Endothelial cell of umbilical vein (primary cell): ENCODE results near the gene PRRC2B. TPM values are rescaled to one million over a fixed set of nuclear protein-coding genes. Genes with fewer than 3 reads are reported as not detected.

Experiments used
- BruUV-seq: library from RNA; stranded (reverse); fragments of 400-500 nt; replicated peaks from 2 replicates; lab custom pipeline; 2021; lab: Mats Ljungman, UMichigan
- CTCF ChIA-PET: fragments of 300-600, 350-600 bp; sonication (Branson Sonifier 250); formaldehyde crosslinking; loops from one replicate; lab custom pipeline; 2021; ENCODE audit warnings: antibody characterized with exemption, inconsistent platforms; lab: Charles Lee
- POLR2A ChIA-PET: fragments of 300-600, 350-600 bp; sonication (Branson Sonifier 250); formaldehyde crosslinking; loops from one replicate; lab custom pipeline; 2021; ENCODE audit warnings: antibody characterized with exemption, inconsistent platforms; lab: Charles Lee
- DNase-seq: peaks from one replicate; pipeline ENCODE4 v3.0.0-alpha.2; 2011; ENCODE audit warnings: low read depth, low spot score
- FAIRE-seq: peaks from 2 replicates; lab custom pipeline; 2011; peaks lifted over from hg19 to GRCh38; lab: Jason Lieb, UNC
- H2AFZ ChIP-seq: 2 replicates; pipeline ENCODE4 v1.6.0; 2012; ENCODE audit warnings: low read depth, low read length, control low read depth, inconsistent platforms
- H3K27ac ChIP-seq: 2 replicates; pipeline ENCODE4 v1.5.1; 2011; ENCODE audit warnings: low read depth, mild to moderate bottlenecking, control low read depth, low read length, moderate library complexity; ENCODE audit not compliant: insufficient read depth
- H3K27me3 ChIP-seq, 2 experiments: 2 replicates each; pipeline versions ENCODE4 v1.6.0 to v1.6.1; 2011; ENCODE audit warnings: low read length in 2 of 2, mixed read lengths in 1 of 2; ENCODE audit not compliant: control insufficient read depth in 2 of 2, insufficient read depth in 2 of 2
- H3K36me3 ChIP-seq, 2 experiments: 2 replicates in 1 of 2; 3 replicates in 1 of 2; pipeline ENCODE4 v1.5.1; 2011; ENCODE audit warnings: low read length in 2 of 2, mild to moderate bottlenecking in 1 of 2, moderate library complexity in 1 of 2; ENCODE audit not compliant: control insufficient read depth in 2 of 2, insufficient read depth in 2 of 2; ENCODE audit errors: extremely low read depth in 1 of 2
- H3K4me1 ChIP-seq: 3 replicates; pipeline ENCODE4 v1.5.1; 2011; ENCODE audit warnings: mild to moderate bottlenecking, low read length; ENCODE audit not compliant: control insufficient read depth, insufficient read depth; ENCODE audit errors: extremely low read depth
- H3K4me2 ChIP-seq: 2 replicates; pipeline ENCODE4 v1.6.1; 2011; ENCODE audit warnings: low read length, control low read depth, mixed read lengths; ENCODE audit not compliant: insufficient read depth
- H3K4me3 ChIP-seq, 3 experiments: fragments of 200-600 bp in 1 of 3; sonication (generic), shearing (Covaris generic) in 1 of 3; replicated peaks in 1 of 3; 2 replicates each; pipeline ENCODE4 v1.5.1; 2011 to 2016; ENCODE audit warnings: control low read depth in 3 of 3, low read length in 3 of 3, mild to moderate bottlenecking in 2 of 3, inconsistent platforms in 1 of 3, low read depth in 1 of 3, moderate library complexity in 1 of 3; ENCODE audit not compliant: insufficient read depth in 1 of 3
- H3K79me2 ChIP-seq: 2 replicates; pipeline ENCODE4 v1.6.0; 2012; ENCODE audit warnings: low read length, inconsistent platforms; ENCODE audit not compliant: control insufficient read depth, insufficient read depth
- H3K9ac ChIP-seq: replicated peaks from 2 replicates; pipeline ENCODE3; 2011; ENCODE audit warnings: low read length, control low read depth; ENCODE audit not compliant: insufficient read depth; ENCODE audit errors: extremely low read depth
- H3K9me1 ChIP-seq: replicated peaks from 3 replicates; pipeline ENCODE4 v1.6.0; 2011; ENCODE audit warnings: mild to moderate bottlenecking, low read length; ENCODE audit not compliant: control insufficient read depth, insufficient read depth; ENCODE audit errors: extremely low read depth
- H3K9me3 ChIP-seq: replicated peaks from 2 replicates; pipeline ENCODE4 v1.5.1; 2012; ENCODE audit warnings: low read length, inconsistent platforms; ENCODE audit not compliant: control insufficient read depth, insufficient read depth
- H4K20me1 ChIP-seq: replicated peaks from 2 replicates; pipeline ENCODE3; 2011; ENCODE audit warnings: mild to moderate bottlenecking, low read length; ENCODE audit not compliant: control insufficient read depth, insufficient read depth; ENCODE audit errors: extremely low read depth
- CTCF ChIP-seq, 2 donors: IDR thresholded peaks; 1 replicate in 1 of 2; 2 replicates in 1 of 2; pipeline ENCODE4 v1.5.1; 2011; ENCODE audit warnings: low read length in 2 of 2, mild to moderate bottlenecking in 2 of 2, moderate library complexity in 2 of 2, control low read depth in 1 of 2, inconsistent platforms in 1 of 2, low read depth in 1 of 2; ENCODE audit not compliant: insufficient read depth in 1 of 2; ENCODE audit errors: extremely low read depth in 1 of 2
- EZH2 ChIP-seq: IDR thresholded peaks from 2 replicates; pipeline ENCODE4 v1.6.1; 2012; ENCODE audit warnings: borderline replicate concordance, low read depth, mild to moderate bottlenecking, moderate library complexity, low read length, inconsistent platforms; ENCODE audit not compliant: severe bottlenecking
- JUN ChIP-seq: IDR thresholded peaks from 2 replicates; pipeline ENCODE4 v1.6.1; 2011; ENCODE audit warnings: borderline replicate concordance, low read depth; ENCODE audit not compliant: insufficient read length, insufficient read depth
- MAX ChIP-seq: IDR thresholded peaks from 2 replicates; pipeline ENCODE4 v1.6.1; 2011; ENCODE audit not compliant: insufficient read depth, insufficient read length
- MYC ChIP-seq: IDR thresholded peaks from one replicate; pipeline ENCODE4 v1.6.1; 2011; ENCODE audit warnings: mild to moderate bottlenecking, low read depth, low read length
- POLR2A ChIP-seq: IDR thresholded peaks from 2 replicates; pipeline ENCODE4 v1.6.1; 2012; ENCODE audit warnings: low read depth, mild to moderate bottlenecking, control low read depth, low read length
- POLR2AphosphoS5 ChIP-seq: IDR thresholded peaks from 2 replicates; pipeline ENCODE4 v1.6.1; 2012; ENCODE audit warnings: low read depth, mild to moderate bottlenecking, control low read depth, low read length, moderate library complexity; ENCODE audit not compliant: insufficient read depth
- dilution Hi-C: fragments of 300-500 bp; cut with MboI; formaldehyde crosslinking; loops from one replicate; pipeline ENCODE4 v1.15.0; 2019; ENCODE audit warnings: low sequenced_read_pairs; ENCODE audit not compliant: extremely low pct_ligation_motif_present
- intact Hi-C: fragments of 100-400 bp; cut with micrococcal nuclease; formaldehyde crosslinking; loops from one replicate; pipeline ENCODE4 v1.10.0; 2022
- polyA plus RNA-seq, 4 experiments: library from polyadenylated mRNA; depleted of rRNA in 3 of 4; stranded (reverse) in 3 of 4; unstranded in 1 of 4; fragments of >200 nt; gene quantifications; 2 replicates each; pipeline versions ENCODE4 v1.2.1 to v1.2.3, GENCODE V29; 2011 to 2012; ENCODE audit warnings: missing spikeins in 1 of 4
- total RNA-seq: library from RNA; stranded (reverse); gene quantifications from 2 replicates; pipeline ENCODE4 v1.2.3, GENCODE V29; 2021

Gene PRRC2B
- total and polyA plus RNA-seq, 2 donors (not counting 3 experiments of a cell fraction or from before 2014, with no cell fraction given): 35.6 to 256 TPM

- Histone ChIP-seq H3K4me3 (no peak overlapping the region), H3K9ac (no peak overlapping the region), H3K79me2 (no peaks in the 10 kb centered on the region), H4K20me1 (no peaks in the 10 kb centered on the region), H3K9me1 (no peaks in the 10 kb centered on the region), H3K27ac (no peak overlapping the region), H3K9me3 (no peaks in the 10 kb centered on the region), H2AFZ (no peak overlapping the region), H3K4me2 (no peak overlapping the region), H3K4me1 (no peaks in the 10 kb centered on the region), H3K36me3 (no peaks in the 10 kb centered on the region), H3K27me3 (no peaks in the 10 kb centered on the region)
- ChIA-PET CTCF (no interaction called here), POLR2A (interaction anchor here (0.7 kb wide), 1 partner anchor 136 kb away, joined by 9 read pairs; no protein-coding TSS in a partner anchor)
- FAIRE-seq (no peak), DNase-seq (no peak)
- TF ChIP-seq POLR2A (no peak), EZH2 (no peak)
- intact Hi-C loops: no loop called here
- dilution Hi-C loops: no loop called here
- BruUV-seq: no TSS peak
These were observed 6.5 kb upstream of the PRRC2B start for GRCh38 chr9:131387394-131387793.

GRCh38 chr9:131391020-131391419 is 2.9 kb upstream of the PRRC2B start:
- Histone ChIP-seq H3K27ac (no peak overlapping the region), H2AFZ (no peak overlapping the region), H3K9me1 (no peaks in the 10 kb centered on the region), H3K4me1 (peaks cover 13% of the 10 kb centered on the region), H3K4me2 (no peak overlapping the region), H3K36me3 (no peaks in the 10 kb centered on the region), H3K4me3 (no peak overlapping the region), H3K9me3 (no peaks in the 10 kb centered on the region), H3K9ac (no peak overlapping the region), H3K27me3 (no peaks in the 10 kb centered on the region), H3K79me2 (peaks cover 17% of the 10 kb centered on the region), H4K20me1 (no peaks in the 10 kb centered on the region)
- intact Hi-C loops (no loop called here), dilution Hi-C loops (no loop called here)
- ChIA-PET CTCF (interaction anchor here (1.0 to 1.1 kb wide), 2 partner anchors 24 to 42 kb away, joined by 3 read pairs; no protein-coding TSS in a partner anchor), POLR2A (interaction anchor here (0.6 kb wide), 1 partner anchor 35 kb away, joined by 4 read pairs; no protein-coding TSS in a partner anchor)
- TF ChIP-seq CTCF (IDR thresholded peaks at IDR 0.05; ENCODE audit: extremely low read depth in 1 of 2, insufficient read depth in 1 of 2, low read depth in 1 of 2, low read length in 2 of 2) (no peak), JUN (no peak), MYC (no peak), POLR2AphosphoS5 (no peak), POLR2A (no peak), MAX (no peak), EZH2 (no peak)
- DNase-seq: no peak
- no peak for FAIRE-seq
- BruUV-seq: no TSS peak
